ENCODE results near the gene ZNF503. TPM values are rescaled to one million over a fixed set of nuclear protein-coding genes. Genes with fewer than 3 reads are reported as not detected.

ZNF503 gene
- total RNA-seq, 1 experiment from 2014 or later: 42.3 TPM

DNA sequence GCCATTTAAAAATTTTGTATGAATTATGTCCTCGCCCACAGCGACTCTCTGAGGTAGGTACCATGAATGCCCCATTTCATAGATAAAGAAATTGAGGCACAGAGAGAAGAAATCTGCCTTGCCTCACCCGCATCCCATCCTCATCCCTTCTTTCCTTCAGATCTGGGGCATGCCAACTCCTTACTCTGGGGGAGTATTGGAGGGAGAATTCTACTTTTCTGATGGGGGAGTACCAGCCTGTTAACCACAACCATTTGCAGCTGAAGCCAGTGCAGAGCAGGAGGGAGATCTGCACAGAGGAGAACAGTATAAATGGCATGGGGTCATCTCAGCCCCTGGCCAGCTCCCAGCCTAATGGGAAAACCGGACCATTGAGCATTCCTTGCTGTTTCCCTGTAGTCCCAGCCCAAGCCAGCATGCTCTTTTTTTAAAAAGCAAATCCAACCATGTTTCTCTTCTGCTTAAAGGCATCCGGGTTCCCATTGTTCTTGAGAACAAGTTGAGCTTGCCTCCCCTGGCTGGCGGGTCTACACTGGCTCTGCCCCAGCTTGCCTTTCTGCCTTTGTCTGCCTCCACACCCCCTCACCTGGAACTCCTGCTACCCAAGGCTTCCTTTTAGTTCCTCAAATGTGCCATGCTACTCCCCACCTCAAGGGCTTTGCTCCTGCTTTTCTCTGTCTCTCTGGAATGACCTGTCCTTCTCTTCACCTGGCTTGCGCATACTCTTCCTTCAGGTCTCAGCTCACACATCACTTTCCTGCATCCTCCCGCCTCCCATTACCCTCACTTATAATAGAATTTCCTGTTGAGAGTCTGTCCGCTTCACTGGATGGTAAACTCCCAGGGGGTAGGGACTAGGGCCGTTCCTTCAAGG, 8.8 kb upstream of the ZNF503 start:
- no peaks in the 10 kb centered on the region for H3K9me3 ChIP-seq (ENCODE audit: low read length)
- H3K9me2 ChIP-seq (replicated peaks; ENCODE audit: low read length): no peaks in the 10 kb centered on the region; the same call in none of the 2 replicates
- H3K36me3 ChIP-seq (ENCODE audit: low read depth, low read length): no peaks in the 10 kb centered on the region
- peaks cover 77% of the 10 kb centered on the region for H3K27me3 ChIP-seq (ENCODE audit: low read length)
- BruUV-seq (replicated peaks): no TSS peak
- TF ChIP-seq, protein P1, sequence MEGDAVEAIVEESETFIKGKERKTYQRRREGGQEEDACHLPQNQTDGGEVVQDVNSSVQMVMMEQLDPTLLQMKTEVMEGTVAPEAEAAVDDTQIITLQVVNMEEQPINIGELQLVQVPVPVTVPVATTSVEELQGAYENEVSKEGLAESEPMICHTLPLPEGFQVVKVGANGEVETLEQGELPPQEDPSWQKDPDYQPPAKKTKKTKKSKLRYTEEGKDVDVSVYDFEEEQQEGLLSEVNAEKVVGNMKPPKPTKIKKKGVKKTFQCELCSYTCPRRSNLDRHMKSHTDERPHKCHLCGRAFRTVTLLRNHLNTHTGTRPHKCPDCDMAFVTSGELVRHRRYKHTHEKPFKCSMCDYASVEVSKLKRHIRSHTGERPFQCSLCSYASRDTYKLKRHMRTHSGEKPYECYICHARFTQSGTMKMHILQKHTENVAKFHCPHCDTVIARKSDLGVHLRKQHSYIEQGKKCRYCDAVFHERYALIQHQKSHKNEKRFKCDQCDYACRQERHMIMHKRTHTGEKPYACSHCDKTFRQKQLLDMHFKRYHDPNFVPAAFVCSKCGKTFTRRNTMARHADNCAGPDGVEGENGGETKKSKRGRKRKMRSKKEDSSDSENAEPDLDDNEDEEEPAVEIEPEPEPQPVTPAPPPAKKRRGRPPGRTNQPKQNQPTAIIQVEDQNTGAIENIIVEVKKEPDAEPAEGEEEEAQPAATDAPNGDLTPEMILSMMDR (conservative IDR thresholded peaks at IDR 0.05; ENCODE audit: low read depth, low read length): no peak
- TF ChIP-seq EZH2phosphoT487 (IDR thresholded peaks at IDR 0.05; ENCODE audit: borderline replicate concordance, low read length): no peak
- TF ChIP-seq EZH2 (IDR thresholded peaks at IDR 0.05; ENCODE audit: low read length, unreplicated experiment): no peak
- no peaks in the 10 kb centered on the region for H4K20me1 ChIP-seq (ENCODE audit: low read length)
- peaks cover 29% of the 10 kb centered on the region for H3K4me1 ChIP-seq (ENCODE audit: insufficient read depth, low read length)
- peak overlapping the region; percentile 74; the same call in 1 of the 2 replicates for H3K4me3 ChIP-seq (ENCODE audit: low read length)
- no peaks in the 10 kb centered on the region for H3F3A ChIP-seq (ENCODE audit: low read length, unreplicated experiment)
- peaks cover 39% of the 10 kb centered on the region for H3K79me2 ChIP-seq (ENCODE audit: low read length)
- peak overlapping the region; percentile 84 for H3K4me2 ChIP-seq (ENCODE audit: low read length)
- H2AFZ ChIP-seq (ENCODE audit: low read length): peak overlapping the region; percentile 88; the same call in 1 of the 2 replicates
- DNase-seq: no peak
- H3K9ac ChIP-seq (ENCODE audit: low read length): no peak overlapping the region
- H3K27ac ChIP-seq (ENCODE audit: low read length): no peak overlapping the region
- CTCF ChIA-PET: no interaction called here
- POLR2A ChIA-PET (ENCODE audit: unreplicated experiment): interaction anchor here (0.6 kb wide), 3 partner anchors 219 to 1830 kb away, joined by 3 to 5 read pairs (median 4); no protein-coding TSS in a partner anchor
- intact Hi-C loops (cut with micrococcal nuclease): no loop called here
- no peak for ATAC-seq

- Histone ChIP-seq H3K9me2 (replicated peaks; ENCODE audit: low read length) (no peaks in the 10 kb centered on the region; the same call in none of the 2 replicates), H3K9ac (ENCODE audit: low read length) (peak overlapping the region; percentile 86), H3K9me3 (ENCODE audit: low read length) (no peaks in the 10 kb centered on the region), H3K27ac (ENCODE audit: low read length) (peak overlapping the region; percentile 73), H3K36me3 (ENCODE audit: low read depth, low read length) (no peaks in the 10 kb centered on the region), H3K4me3 (ENCODE audit: low read length) (peak overlapping the region; percentile 74), H3K4me1 (ENCODE audit: insufficient read depth, low read length) (peaks cover 30% of the 10 kb centered on the region), H2AFZ (ENCODE audit: low read length) (peak overlapping the region; percentile 88), H3K4me2 (ENCODE audit: low read length) (peak overlapping the region; percentile 84), H3F3A (ENCODE audit: low read length, unreplicated experiment) (no peaks in the 10 kb centered on the region), H4K20me1 (ENCODE audit: low read length) (no peaks in the 10 kb centered on the region), H3K27me3 (ENCODE audit: low read length) (peaks cover 88% of the 10 kb centered on the region), H3K79me2 (ENCODE audit: low read length) (peaks cover 51% of the 10 kb centered on the region)
- ChIA-PET POLR2A (ENCODE audit: unreplicated experiment) (interaction anchor here (0.6 to 0.7 kb wide), 4 partner anchors 220 to 1829 kb away, joined by 3 to 23 read pairs (median 4); no protein-coding TSS in a partner anchor), CTCF (no interaction called here)
- intact Hi-C loops (cut with micrococcal nuclease): loop anchor here (1.0 to 10.0 kb wide), 6 partner anchors 100 to 706 kb away; partner anchors contain the start of gene KAT6B
- DNase-seq (peak; percentile 91), ATAC-seq (peak; percentile 51)
- TF ChIP-seq EZH2phosphoT487 (IDR thresholded peaks at IDR 0.05; ENCODE audit: borderline replicate concordance, low read length): peak; percentile 72
- TF ChIP-seq, protein P1 (conservative IDR thresholded peaks at IDR 0.05; ENCODE audit: low read depth, low read length): peak; percentile 41
- peak; percentile 89 for TF ChIP-seq EZH2 (IDR thresholded peaks at IDR 0.05; ENCODE audit: low read length, unreplicated experiment)
- BruUV-seq (replicated peaks): TSS peak; percentile 58
Observed at GRCh38 chr10:75408911-75409885, 7.6 kb upstream of the ZNF503 start.

Data from PC-3 (cell line).